H9 (cell line): ENCODE data around the gene MZB1. TPM values are rescaled to one million over a fixed set of nuclear protein-coding genes. Genes with fewer than 3 reads are reported as not detected.

Source experiments
- DNase-seq: peaks from one replicate; pipeline ENCODE4 v3.0.0-alpha.2; 2017
- H2AFZ ChIP-seq: one replicate; pipeline ENCODE4 v1.6.1; 2013; ENCODE audit warnings: mild to moderate bottlenecking, low read length, control low read depth, moderate library complexity
- H2AK5ac ChIP-seq: 2 replicates; pipeline ENCODE4 v1.6.1; 2013; ENCODE audit warnings: low read length, control low read depth, mixed read lengths; ENCODE audit not compliant: insufficient read length
- H2BK120ac ChIP-seq: one replicate; pipeline ENCODE4 v1.6.1; 2013; ENCODE audit warnings: low read depth, mild to moderate bottlenecking, low read length, control low read depth, inconsistent platforms; ENCODE audit not compliant: poor library complexity, severe bottlenecking
- H2BK12ac ChIP-seq: 2 replicates; pipeline ENCODE4 v1.6.1; 2013; ENCODE audit warnings: low read length, control low read depth, mixed read lengths, low read depth; ENCODE audit not compliant: insufficient read length
- H2BK15ac ChIP-seq: 2 replicates; pipeline ENCODE4 v1.6.1; 2013; ENCODE audit warnings: low read depth, low read length, control low read depth
- H2BK20ac ChIP-seq: one replicate; pipeline ENCODE4 v1.6.1; 2013; ENCODE audit warnings: low read depth, mild to moderate bottlenecking, low read length, control low read depth, inconsistent platforms; ENCODE audit not compliant: poor library complexity, severe bottlenecking
- H2BK5ac ChIP-seq: 2 replicates; pipeline ENCODE4 v1.6.1; 2013; ENCODE audit warnings: low read length, control low read depth, mixed read lengths; ENCODE audit not compliant: insufficient read length
- H3K14ac ChIP-seq: 2 replicates; pipeline ENCODE4 v1.6.1; 2013; ENCODE audit warnings: low read length, control low read depth; ENCODE audit not compliant: insufficient read depth
- H3K18ac ChIP-seq: 2 replicates; pipeline ENCODE4 v1.6.1; 2013; ENCODE audit warnings: low read depth, mild to moderate bottlenecking, mixed read lengths, low read length, control low read depth; ENCODE audit not compliant: insufficient read length
- H3K23ac ChIP-seq: 2 replicates; pipeline ENCODE4 v1.6.1; 2013; ENCODE audit warnings: low read length, control low read depth, mixed read lengths, low read depth; ENCODE audit not compliant: insufficient read length
- H3K23me2 ChIP-seq: 2 replicates; pipeline ENCODE4 v1.6.1; 2013; ENCODE audit warnings: low read depth, mild to moderate bottlenecking, mixed read lengths, low read length, control low read depth; ENCODE audit not compliant: insufficient read length, poor library complexity, severe bottlenecking
- H3K27ac ChIP-seq: 2 replicates; pipeline ENCODE4 v1.5.1; 2013; ENCODE audit warnings: low read length, control low read depth, mixed read lengths, low read depth; ENCODE audit not compliant: insufficient read length
- H3K27me3 ChIP-seq: 2 replicates; pipeline ENCODE4 v1.6.1; 2013; ENCODE audit warnings: low read length, control low read depth, inconsistent platforms; ENCODE audit not compliant: insufficient read depth
- H3K4ac ChIP-seq: 2 replicates; pipeline ENCODE4 v1.6.1; 2013; ENCODE audit warnings: low read depth, mild to moderate bottlenecking, control low read depth, inconsistent platforms, low read length, moderate library complexity
- H3K4me1 ChIP-seq: 2 replicates; pipeline ENCODE4 v1.6.1; 2013; ENCODE audit warnings: low read length, control low read depth, inconsistent platforms; ENCODE audit not compliant: insufficient read depth
- H3K4me2 ChIP-seq: 2 replicates; pipeline ENCODE4 v1.6.1; 2013; ENCODE audit warnings: low read length, control low read depth, mixed read lengths; ENCODE audit not compliant: insufficient read length, insufficient read depth
- H3K56ac ChIP-seq: 2 replicates; pipeline ENCODE4 v1.6.1; 2013; ENCODE audit warnings: low read depth, mild to moderate bottlenecking, mixed read lengths, low read length, control low read depth; ENCODE audit not compliant: insufficient read length
- H3K79me1 ChIP-seq: 2 replicates; pipeline ENCODE4 v1.6.1; 2013; ENCODE audit warnings: low read depth, mild to moderate bottlenecking, moderate library complexity, low read length, control low read depth, inconsistent platforms; ENCODE audit not compliant: insufficient read depth, poor library complexity, severe bottlenecking
- H3K79me2 ChIP-seq: 2 replicates; pipeline ENCODE4 v1.6.1; 2013; ENCODE audit warnings: low read length, control low read depth, inconsistent platforms; ENCODE audit not compliant: insufficient read depth
- H3K9ac ChIP-seq: 2 replicates; pipeline ENCODE4 v1.6.1; 2013; ENCODE audit warnings: low read length, control low read depth, mixed read lengths; ENCODE audit not compliant: insufficient read length; ENCODE audit errors: extremely low read depth
- H3K9me3 ChIP-seq: one replicate; pipeline ENCODE4 v1.6.1; 2013; ENCODE audit warnings: low read depth, low read length, inconsistent platforms; ENCODE audit not compliant: control insufficient read depth
- H3T11ph ChIP-seq: one replicate; pipeline ENCODE4 v1.6.1; 2013; ENCODE audit warnings: mild to moderate bottlenecking, low read length, control low read depth, inconsistent platforms
- H4K20me1 ChIP-seq: one replicate; pipeline ENCODE4 v1.6.1; 2013; ENCODE audit not compliant: control insufficient read depth, insufficient read length, insufficient read depth
- H4K5ac ChIP-seq: 2 replicates; pipeline ENCODE4 v1.6.1; 2013; ENCODE audit warnings: low read depth, mild to moderate bottlenecking, mixed read lengths, low read length, control low read depth; ENCODE audit not compliant: insufficient read length
- H4K8ac ChIP-seq: replicated peaks from 2 replicates; pipeline ENCODE4 v1.6.1; 2013; ENCODE audit warnings: low read length, control low read depth, mixed read lengths, low read depth; ENCODE audit not compliant: insufficient read length
- H4K91ac ChIP-seq: 2 replicates; pipeline ENCODE4 v1.6.1; 2013; ENCODE audit warnings: low read depth, mild to moderate bottlenecking, moderate library complexity, mixed read lengths, low read length, control low read depth; ENCODE audit not compliant: insufficient read length
- H3K27ac Mint-ChIP-seq, 3 experiments: 2 replicates in 2 of 3; 3 replicates in 1 of 3; pipeline ENCODE4 v1.8.0; 2020 to 2021; ENCODE audit warnings: mixed read lengths in 3 of 3, mild to moderate bottlenecking in 1 of 3, moderate library complexity in 1 of 3
- H3K27me3 Mint-ChIP-seq: 2 replicates; pipeline ENCODE4 v1.8.0; 2021; ENCODE audit warnings: low read depth, mild to moderate bottlenecking, moderate library complexity, mixed read lengths
- H3K36me3 Mint-ChIP-seq, 3 experiments: 2 replicates in 2 of 3; 3 replicates in 1 of 3; pipeline ENCODE4 v1.8.0; 2020 to 2021; ENCODE audit warnings: low read depth in 3 of 3, mixed read lengths in 3 of 3; ENCODE audit not compliant: insufficient read depth in 1 of 3
- H3K4me1 Mint-ChIP-seq, 2 experiments: 2 replicates each; pipeline ENCODE4 v1.8.0; 2020; ENCODE audit warnings: mixed read lengths in 2 of 2
- H3K4me3 Mint-ChIP-seq, 2 experiments: 2 replicates in 1 of 2; 3 replicates in 1 of 2; pipeline ENCODE4 v1.8.0; 2020 to 2021; ENCODE audit warnings: mild to moderate bottlenecking in 2 of 2, mixed read lengths in 2 of 2, moderate library complexity in 1 of 2
- H3K9me3 Mint-ChIP-seq, 2 experiments: 2 replicates in 1 of 2; 3 replicates in 1 of 2; pipeline ENCODE4 v1.8.0; 2020; ENCODE audit warnings: mild to moderate bottlenecking in 2 of 2, mixed read lengths in 2 of 2, moderate library complexity in 1 of 2
- CTCF ChIP-seq: fragments of 200-600 bp; sonication (generic); conservative IDR thresholded peaks from 3 replicates; pipeline ENCODE4 v1.8.0; 2021; ENCODE audit warnings: antibody characterized with exemption, mild to moderate bottlenecking
- WGBS: extraction: QIAGEN DNeasy Blood & Tissue Kit; methylation state at CpG from one replicate; pipeline ENCODE4 v1.1.7; 2013; ENCODE audit warnings: missing lambda C conversion rate, low lambda C conversion rate, mixed read lengths; ENCODE audit not compliant: insufficient read length; ENCODE audit errors: extremely low coverage; 5-methylcytosine and 5-hydroxymethylcytosine counted together
- total RNA-seq: library from RNA; stranded (reverse); gene quantifications from 2 replicates; pipeline ENCODE4 v1.2.1, GENCODE V29; 2021

The MZB1 gene
- total RNA-seq, 1 experiment from 2014 or later, result 0.31 TPM

GRCh38 chr5:139396691-139397090 is 7.0 kb upstream of the MZB1 start:
- Histone ChIP-seq H3K23ac (no peak overlapping the region), H3K9me3 (no peaks in the 10 kb centered on the region), H3K27me3 (peaks cover 8% of the 10 kb centered on the region), H4K8ac (no peak overlapping the region), H4K5ac (no peak overlapping the region), H3K9ac (no peak overlapping the region), H2AK5ac (no peak overlapping the region), H3K4me2 (no peak overlapping the region), H2BK15ac (no peak overlapping the region), H2BK120ac (no peak overlapping the region), H3K18ac (no peak overlapping the region), H3K23me2 (peaks cover 22% of the 10 kb centered on the region), H4K20me1 (no peaks in the 10 kb centered on the region), H4K91ac (no peak overlapping the region), H2AFZ (no peak overlapping the region), H3K14ac (no peak overlapping the region; the same call in 1 of the 2 replicates), H3K56ac (no peak overlapping the region), H2BK20ac (no peak overlapping the region), H3K79me1 (no peaks in the 10 kb centered on the region), H3T11ph (no peak overlapping the region), H3K4ac (no peak overlapping the region), H2BK12ac (no peak overlapping the region), H2BK5ac (no peak overlapping the region), H3K27ac (no peak overlapping the region), H3K79me2 (no peaks in the 10 kb centered on the region), H3K4me1 (peaks cover 4% of the 10 kb centered on the region; the same call in 1 of the 2 replicates)
- no peak for DNase-seq
- Mint-ChIP-seq H3K27me3 (peaks cover 28% of the 10 kb centered on the region), H3K4me3 (no peak overlapping the region), H3K27ac (peak overlapping the region in 1 of 3 experiments; percentile 83; a peak in 1 of 7 replicates), H3K4me1 (peaks cover 16 to 29% of the 10 kb centered on the region in 2 experiments), H3K9me3 (no peaks in the 10 kb centered on the region), H3K36me3 (peaks cover 4 to 23% (median 16%) of the 10 kb centered on the region in 3 experiments)
- no CpG with 5 or more reads among the region's 8 CpGs for WGBS
- no peak for TF ChIP-seq CTCF
